SKM-1 (cell line): ENCODE data around the gene GNA14.

Experiments used
- DNase-seq: peaks from one replicate; lab custom pipeline; 2025; ENCODE audit not compliant: unreplicated experiment; lab: John Stamatoyannopoulos, UW

GNA14 gene

GRCh38 chr9:77543131-77543822, 104.8 kb downstream of the GNA14 start:
- DNase-seq = no peak

GRCh38 chr9:77541600-77541999, 106.5 kb downstream of the GNA14 start:
- DNase-seq = no peak

- no peak for DNase-seq
Measured at GRCh38 chr9:77541055-77541454, 107.1 kb downstream of the GNA14 start.

- DNase-seq = no peak
Measured at GRCh38 chr9:77534376-77535057, 113.6 kb downstream of the GNA14 start.

GRCh38 chr9:77533671-77534070, 114.5 kb downstream of the GNA14 start:
- no peak for DNase-seq

GRCh38 chr9:77532607-77533006, 115.5 kb downstream of the GNA14 start:
- DNase-seq = no peak

GRCh38 chr9:77531400-77531799, 116.7 kb downstream of the GNA14 start:
- no peak for DNase-seq

GRCh38 chr9:77523891-77524290, 124.2 kb downstream of the GNA14 start:
- DNase-seq = no peak

- DNase-seq = no peak
Measured at GRCh38 chr9:77521091-77521490, 127.0 kb downstream of the GNA14 start.

GRCh38 chr9:77518688-77519087, 129.4 kb downstream of the GNA14 start:
- no peak for DNase-seq

GRCh38 chr9:77516781-77517180, 131.3 kb downstream of the GNA14 start:
- no peak for DNase-seq

- no peak for DNase-seq
Measured at GRCh38 chr9:77514886-77515711, 133.0 kb downstream of the GNA14 start.

GRCh38 chr9:77513457-77513856, 134.7 kb downstream of the GNA14 start:
- no peak for DNase-seq

GRCh38 chr9:77512876-77513275, 135.2 kb downstream of the GNA14 start:
- DNase-seq = no peak

GRCh38 chr9:77511525-77511924, 136.6 kb downstream of the GNA14 start:
- DNase-seq = no peak

GRCh38 chr9:77510666-77511065, 137.5 kb downstream of the GNA14 start:
- no peak for DNase-seq

- no peak for DNase-seq
Measured at GRCh38 chr9:77508396-77508795, 139.7 kb downstream of the GNA14 start.

- no peak for DNase-seq
Measured at GRCh38 chr9:77507212-77507961, 140.7 kb downstream of the GNA14 start.

- DNase-seq = no peak
Measured at GRCh38 chr9:77505232-77505631, 142.9 kb downstream of the GNA14 start.

GRCh38 chr9:77502568-77502967, 145.6 kb downstream of the GNA14 start:
- no peak for DNase-seq

GRCh38 chr9:77498891-77499290, 149.2 kb downstream of the GNA14 start:
- no peak for DNase-seq
